Myocyte (in vitro differentiated cells): ENCODE data around the gene MACROD2. TPM values are rescaled to one million over a fixed set of nuclear protein-coding genes. Genes with fewer than 3 reads are reported as not detected.

Experiments used
- DNase-seq: peaks from one replicate; pipeline ENCODE4 v3.0.0-alpha.2; 2012; ENCODE audit warnings: low read depth
- total RNA-seq: library from RNA; depleted of rRNA; stranded (reverse); fragments of >200 nt; gene quantifications from 2 replicates; pipeline ENCODE4 v1.2.3, GENCODE V29; 2014

The MACROD2 gene
- total RNA-seq, 1 donor from 2014 or later, result 5.3 TPM

- no peak for DNase-seq
These were observed 706.0 kb downstream of the MACROD2 start for GRCh38 chr20:14701326-14701725.

GRCh38 chr20:14706555-14706954 is 711.2 kb downstream of the MACROD2 start:
- no peak for DNase-seq

GRCh38 chr20:14707026-14707680 is 711.8 kb downstream of the MACROD2 start:
- no peak for DNase-seq

GRCh38 chr20:14707865-14708596 is 712.7 kb downstream of the MACROD2 start:
- no peak for DNase-seq

- no peak for DNase-seq
These were observed 714.1 kb downstream of the MACROD2 start for GRCh38 chr20:14709439-14709838.

- DNase-seq, result no peak
These were observed 715.6 kb downstream of the MACROD2 start for GRCh38 chr20:14710951-14711350.

- DNase-seq, result no peak
These were observed 716.3 kb downstream of the MACROD2 start for GRCh38 chr20:14711652-14712051.

- peak; percentile 57 for DNase-seq
These were observed 717.0 kb downstream of the MACROD2 start for GRCh38 chr20:14712302-14712739.

- no peak for DNase-seq
These were observed 720.1 kb downstream of the MACROD2 start for GRCh38 chr20:14715400-14715799.

GRCh38 chr20:14716351-14716801 is 721.1 kb downstream of the MACROD2 start:
- no peak for DNase-seq

- no peak for DNase-seq
These were observed 722.1 kb downstream of the MACROD2 start for GRCh38 chr20:14717134-14717999.

GRCh38 chr20:14720251-14720650 is 724.9 kb downstream of the MACROD2 start:
- DNase-seq, result no peak

- DNase-seq, result no peak
These were observed 726.7 kb downstream of the MACROD2 start for GRCh38 chr20:14721926-14722452.

- DNase-seq, result no peak
These were observed 728.3 kb downstream of the MACROD2 start for GRCh38 chr20:14723614-14724013.

GRCh38 chr20:14724036-14724435 is 728.7 kb downstream of the MACROD2 start:
- no peak for DNase-seq

- no peak for DNase-seq
These were observed 729.2 kb downstream of the MACROD2 start for GRCh38 chr20:14724468-14724867.

- DNase-seq, result no peak
These were observed 731.3 kb downstream of the MACROD2 start for GRCh38 chr20:14726591-14726990.

- no peak for DNase-seq
These were observed 732.3 kb downstream of the MACROD2 start for GRCh38 chr20:14727485-14728150.

GRCh38 chr20:14729390-14729789 is 734.1 kb downstream of the MACROD2 start:
- no peak for DNase-seq

- DNase-seq, result no peak
These were observed 737.0 kb downstream of the MACROD2 start for GRCh38 chr20:14732343-14732742.

GRCh38 chr20:14732996-14733395 is 737.7 kb downstream of the MACROD2 start:
- no peak for DNase-seq
